ENCODE data around the gene MTG2.

DNA sequence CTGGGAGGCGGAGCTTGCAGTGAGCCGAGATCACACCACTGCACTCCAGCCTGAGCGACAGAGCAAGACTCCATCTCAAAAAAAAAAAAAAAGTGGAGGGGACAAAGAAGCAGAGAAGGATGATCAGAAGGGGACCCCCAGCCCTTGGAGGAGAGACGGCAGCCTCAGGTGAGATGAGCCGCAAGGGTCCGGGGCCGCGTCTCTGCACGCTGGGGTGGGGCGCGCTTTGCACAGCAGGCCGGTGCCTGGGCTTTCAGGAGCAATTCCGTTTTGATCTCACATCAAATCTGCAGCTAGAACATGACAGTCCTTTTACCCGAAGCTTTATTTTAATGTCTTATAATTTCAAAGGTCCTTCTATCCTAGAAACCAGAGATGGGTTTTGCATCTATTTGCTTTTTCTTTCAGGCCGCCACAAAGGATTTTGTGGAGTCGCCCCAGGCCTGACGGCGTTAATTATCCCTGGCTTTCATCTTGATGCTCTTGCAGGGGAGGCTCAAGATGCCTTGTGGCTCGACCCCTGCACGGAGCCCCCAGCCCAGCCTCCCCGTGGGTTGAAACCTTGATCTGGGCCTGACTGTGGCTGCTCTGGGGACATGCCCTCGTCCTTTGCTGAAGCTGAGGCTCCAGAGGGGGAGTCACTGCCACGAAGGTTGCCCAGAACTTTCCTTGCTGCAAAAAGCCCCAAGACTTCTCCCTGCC is 20.0 kb downstream of the MTG2 start:
- no peak for TF ChIP-seq POLR2A (IDR thresholded peaks at IDR 0.05)
- TF ChIP-seq, protein P1, sequence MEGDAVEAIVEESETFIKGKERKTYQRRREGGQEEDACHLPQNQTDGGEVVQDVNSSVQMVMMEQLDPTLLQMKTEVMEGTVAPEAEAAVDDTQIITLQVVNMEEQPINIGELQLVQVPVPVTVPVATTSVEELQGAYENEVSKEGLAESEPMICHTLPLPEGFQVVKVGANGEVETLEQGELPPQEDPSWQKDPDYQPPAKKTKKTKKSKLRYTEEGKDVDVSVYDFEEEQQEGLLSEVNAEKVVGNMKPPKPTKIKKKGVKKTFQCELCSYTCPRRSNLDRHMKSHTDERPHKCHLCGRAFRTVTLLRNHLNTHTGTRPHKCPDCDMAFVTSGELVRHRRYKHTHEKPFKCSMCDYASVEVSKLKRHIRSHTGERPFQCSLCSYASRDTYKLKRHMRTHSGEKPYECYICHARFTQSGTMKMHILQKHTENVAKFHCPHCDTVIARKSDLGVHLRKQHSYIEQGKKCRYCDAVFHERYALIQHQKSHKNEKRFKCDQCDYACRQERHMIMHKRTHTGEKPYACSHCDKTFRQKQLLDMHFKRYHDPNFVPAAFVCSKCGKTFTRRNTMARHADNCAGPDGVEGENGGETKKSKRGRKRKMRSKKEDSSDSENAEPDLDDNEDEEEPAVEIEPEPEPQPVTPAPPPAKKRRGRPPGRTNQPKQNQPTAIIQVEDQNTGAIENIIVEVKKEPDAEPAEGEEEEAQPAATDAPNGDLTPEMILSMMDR (IDR thresholded peaks at IDR 0.05), result no peak
